ENCODE results near the gene OTUB1.
A peak's percentile ranks its signal among the peaks of the same experiment; 100 is the strongest.
"Not testable (repeated sequence)": the region's sequence is repeated elsewhere in the genome, so short reads cannot be mapped to it uniquely, and the experiment has no call there.

The OTUB1 gene, protein sequence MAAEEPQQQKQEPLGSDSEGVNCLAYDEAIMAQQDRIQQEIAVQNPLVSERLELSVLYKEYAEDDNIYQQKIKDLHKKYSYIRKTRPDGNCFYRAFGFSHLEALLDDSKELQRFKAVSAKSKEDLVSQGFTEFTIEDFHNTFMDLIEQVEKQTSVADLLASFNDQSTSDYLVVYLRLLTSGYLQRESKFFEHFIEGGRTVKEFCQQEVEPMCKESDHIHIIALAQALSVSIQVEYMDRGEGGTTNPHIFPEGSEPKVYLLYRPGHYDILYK

GRCh38 chr11:63986156-63986931 lies at the start of gene OTUB1:
Gene OTUB1, plus strand, starts transcription at chr11:63986438. Its CDS starts 19 bp downstream, at chr11:63986457.
- DNase-seq (ENCODE audit: low spot score): peak; percentile 97

DNA sequence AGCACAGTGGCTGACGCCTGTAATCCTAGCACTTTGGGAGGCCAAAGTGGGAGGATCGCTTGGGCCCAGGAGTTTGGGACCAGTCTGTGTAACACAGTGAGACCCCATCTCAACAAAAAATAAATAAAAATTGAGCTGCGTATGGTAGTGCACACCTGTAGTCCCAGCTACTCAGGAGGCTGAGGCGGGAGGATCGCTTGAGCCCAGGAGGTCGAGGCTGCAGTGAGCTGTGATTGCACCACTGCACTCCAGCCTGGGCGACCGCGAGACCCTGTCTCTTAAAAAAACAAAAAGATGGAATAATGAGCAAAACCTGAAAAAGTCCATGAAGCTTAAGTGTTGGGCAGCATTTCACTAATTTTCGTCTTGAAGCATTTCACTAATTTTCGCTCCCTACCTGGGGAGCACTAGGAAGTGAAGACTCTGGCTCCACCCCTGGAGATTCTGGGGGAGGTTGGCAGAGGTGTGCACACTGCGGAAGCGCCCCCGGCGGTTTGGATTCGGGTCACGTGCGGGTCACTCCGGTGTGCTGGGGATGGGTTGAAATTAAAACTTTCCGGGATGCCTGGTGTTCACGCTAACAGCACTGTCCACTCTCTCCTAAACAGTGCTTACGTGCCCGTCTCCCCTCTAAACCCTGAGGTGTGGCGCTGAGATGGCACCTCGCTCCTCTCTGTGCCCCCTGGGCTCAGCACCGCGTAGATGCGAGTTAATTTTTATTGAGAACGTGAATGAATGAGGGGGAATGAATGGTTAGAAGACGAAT lies 48.3 kb upstream of the OTUB1 start:
- DNase-seq (ENCODE audit: low spot score): peak; percentile 62

DNA sequence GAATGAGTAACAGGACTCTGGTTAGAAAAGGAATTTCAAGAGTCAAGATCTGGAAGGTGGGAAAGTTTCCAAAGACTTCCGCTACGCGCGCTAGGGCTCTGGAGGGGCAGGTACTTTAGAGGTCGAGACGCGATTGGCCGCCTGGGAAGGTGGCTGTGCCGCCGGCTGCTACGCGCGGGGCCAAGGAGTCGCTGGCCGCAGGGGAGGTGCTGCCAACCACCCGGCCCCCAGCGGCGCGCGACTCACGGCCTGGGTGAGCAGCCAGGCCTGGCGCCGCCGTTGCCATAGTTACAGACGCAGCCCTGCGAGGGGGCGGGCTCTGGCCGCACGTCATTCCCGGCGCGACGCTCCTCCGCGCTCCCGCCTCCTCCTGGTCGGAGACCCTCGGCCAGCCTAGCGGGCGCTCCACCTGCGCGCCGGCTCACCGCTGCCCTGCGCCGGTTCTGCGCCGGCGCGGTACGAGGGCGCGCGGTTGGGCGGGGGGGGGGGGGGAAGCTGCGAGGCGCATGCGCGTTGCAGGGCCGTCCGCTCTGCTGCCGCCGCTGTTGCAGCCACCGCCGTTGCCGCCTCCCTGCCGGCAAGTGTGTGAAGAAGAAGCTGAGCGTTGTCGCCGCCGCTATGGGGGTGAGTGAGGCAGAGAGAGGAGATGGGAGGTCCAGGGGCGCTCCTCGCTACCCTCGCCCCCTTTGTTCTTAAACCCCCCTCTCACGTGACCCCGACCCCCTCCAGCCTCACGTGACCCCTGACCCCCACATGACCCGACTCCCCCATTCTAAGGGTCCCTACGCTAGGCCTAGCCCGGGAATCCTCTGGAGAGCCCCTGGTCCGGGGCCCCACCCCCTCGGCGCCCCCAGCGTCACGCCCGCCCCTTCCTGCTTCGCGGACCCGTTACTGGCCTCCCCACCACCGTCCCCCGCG lies 47.5 kb upstream of the OTUB1 start, which contains the start of gene NAA40:
Gene NAA40, plus strand, starts transcription at position 524 of the 918 bp plus-strand sequence. Its CDS starts 95 bp downstream, at position 619.
- peak; percentile 98 for DNase-seq (ENCODE audit: low spot score)

DNA sequence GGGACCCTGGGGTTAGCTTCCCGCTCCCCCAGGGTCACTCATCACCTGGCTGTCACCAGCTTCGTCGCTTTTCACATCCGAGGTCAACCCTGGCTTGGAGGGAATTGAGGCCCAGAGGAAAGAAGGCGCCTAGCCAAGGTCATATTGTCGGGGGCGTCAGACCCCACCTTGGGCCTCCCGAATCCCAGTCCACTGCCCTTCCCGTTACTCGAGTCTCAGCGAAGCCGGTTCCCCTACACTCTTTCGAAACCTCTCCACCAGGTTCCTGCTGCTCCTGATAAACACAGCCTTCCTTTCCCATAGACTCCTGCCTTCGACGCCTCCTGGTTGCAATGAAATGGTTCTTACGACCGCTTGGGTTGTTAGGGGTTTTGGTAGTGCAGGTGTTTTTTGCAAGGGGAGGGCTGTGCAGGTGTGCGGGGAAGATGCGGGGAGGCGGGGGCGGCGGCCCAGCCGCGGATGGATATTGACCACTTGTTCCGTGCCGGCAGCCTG lies 46.8 kb upstream of the OTUB1 start:
- no peak for DNase-seq (ENCODE audit: low spot score)

DNA sequence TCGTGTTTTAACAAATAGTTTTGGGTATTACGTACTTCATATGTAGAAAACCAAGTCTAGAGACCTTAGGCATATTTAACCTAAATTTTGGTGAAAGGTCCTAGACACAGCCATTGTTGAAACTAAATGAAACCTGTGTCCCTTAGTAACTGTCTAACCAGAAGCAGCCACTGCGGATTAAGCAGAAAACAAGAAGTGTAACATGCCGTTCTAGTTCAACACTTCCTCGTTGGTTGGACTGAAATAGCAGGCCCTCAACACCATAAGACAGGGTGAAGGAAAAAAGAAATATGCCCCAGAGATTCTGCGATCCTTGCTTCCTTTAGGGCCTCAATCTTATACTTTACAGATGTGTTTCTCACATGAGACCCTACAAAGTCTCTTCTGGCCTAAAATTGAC lies 45.5 kb upstream of the OTUB1 start:
- DNase-seq (ENCODE audit: low spot score): no peak

- DNase-seq (ENCODE audit: low spot score): no peak
Measured at GRCh38 chr11:63941901-63942300, 44.3 kb upstream of the OTUB1 start.

DNA sequence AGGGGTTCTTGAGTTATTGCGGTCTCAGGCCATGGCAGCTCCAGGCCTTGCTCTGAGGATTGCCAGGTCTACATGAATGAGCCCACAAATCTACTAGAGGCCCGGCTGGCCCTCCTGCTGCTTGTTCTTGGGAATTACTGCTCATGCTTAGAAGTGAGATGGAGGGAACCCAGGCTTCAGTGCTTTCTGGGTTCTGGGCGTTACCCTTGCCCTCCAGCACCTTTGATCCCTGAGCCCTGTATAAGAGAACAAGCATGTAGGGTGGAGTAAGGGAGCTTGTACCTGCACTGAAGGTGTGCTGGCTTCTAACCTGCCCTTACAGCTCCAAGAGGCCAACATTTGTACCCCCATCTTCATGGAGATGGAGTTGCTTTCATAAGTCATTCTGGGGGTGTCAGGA lies 43.4 kb upstream of the OTUB1 start:
- no peak for DNase-seq (ENCODE audit: low spot score)

DNA sequence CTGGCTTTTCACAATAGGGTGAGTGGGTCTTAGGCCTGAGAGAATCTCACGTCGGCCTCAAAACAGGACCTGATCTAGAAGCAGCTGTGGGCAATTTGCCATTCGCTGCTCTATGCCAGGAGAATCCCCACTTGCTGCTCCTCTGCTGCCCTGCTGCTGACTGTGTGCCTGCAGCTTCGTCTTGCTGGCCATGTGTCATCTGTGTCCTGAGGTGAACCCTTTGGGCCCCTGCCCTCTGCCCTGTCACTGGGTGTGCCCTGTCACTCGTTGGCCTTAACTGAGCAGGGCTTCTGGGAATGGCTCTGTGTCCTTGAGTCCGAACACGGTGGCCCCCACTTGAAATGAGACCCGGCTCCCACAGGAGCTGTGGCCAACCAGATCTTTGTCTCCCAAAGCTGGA lies 41.3 kb upstream of the OTUB1 start:
- DNase-seq (ENCODE audit: low spot score): no peak

DNA sequence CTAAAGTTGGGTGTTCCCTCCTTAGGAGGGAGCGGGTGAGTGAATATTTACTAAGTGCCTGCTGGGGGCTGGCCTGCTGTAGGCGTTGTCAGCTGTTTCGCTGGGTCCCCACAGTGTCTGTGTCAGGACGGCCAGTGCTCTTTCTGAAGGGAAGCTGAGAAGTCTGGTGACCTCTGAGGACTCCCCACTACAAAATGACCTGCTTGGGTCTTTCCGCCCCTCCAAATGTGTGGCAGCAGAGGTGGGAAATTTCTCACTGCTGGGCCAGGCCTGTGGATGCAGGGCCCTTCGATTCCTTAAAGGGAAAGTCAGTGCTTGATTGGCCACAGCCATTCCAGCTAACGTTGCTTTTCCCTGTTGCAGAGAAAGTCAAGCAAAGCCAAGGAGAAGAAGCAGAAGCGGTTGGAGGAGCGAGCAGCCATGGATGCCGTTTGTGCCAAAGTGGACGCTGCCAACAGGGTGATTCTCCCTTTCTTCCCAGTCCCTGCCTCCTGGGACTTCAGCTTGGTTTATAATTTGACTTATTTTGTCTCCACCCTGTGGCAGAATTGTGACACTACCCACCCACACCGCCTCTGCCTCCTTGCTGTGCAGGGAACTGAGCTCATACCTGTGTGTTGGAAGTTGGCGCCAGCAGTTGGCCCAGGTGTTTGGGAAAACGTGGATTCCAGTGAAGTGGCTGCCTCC lies 40.6 kb upstream of the OTUB1 start:
- DNase-seq (ENCODE audit: low spot score): peak; percentile 68

- DNase-seq (ENCODE audit: low spot score): no peak
Measured at GRCh38 chr11:63951779-63952536, 34.3 kb upstream of the OTUB1 start.

GRCh38 chr11:63952570-63952969 lies 33.7 kb upstream of the OTUB1 start:
- DNase-seq (ENCODE audit: low spot score): no peak

GRCh38 chr11:63958008-63958407 lies 28.2 kb upstream of the OTUB1 start:
- DNase-seq (ENCODE audit: low spot score): no peak

GRCh38 chr11:63961608-63962412 lies 24.4 kb upstream of the OTUB1 start:
- no peak for DNase-seq (ENCODE audit: low spot score)

DNA sequence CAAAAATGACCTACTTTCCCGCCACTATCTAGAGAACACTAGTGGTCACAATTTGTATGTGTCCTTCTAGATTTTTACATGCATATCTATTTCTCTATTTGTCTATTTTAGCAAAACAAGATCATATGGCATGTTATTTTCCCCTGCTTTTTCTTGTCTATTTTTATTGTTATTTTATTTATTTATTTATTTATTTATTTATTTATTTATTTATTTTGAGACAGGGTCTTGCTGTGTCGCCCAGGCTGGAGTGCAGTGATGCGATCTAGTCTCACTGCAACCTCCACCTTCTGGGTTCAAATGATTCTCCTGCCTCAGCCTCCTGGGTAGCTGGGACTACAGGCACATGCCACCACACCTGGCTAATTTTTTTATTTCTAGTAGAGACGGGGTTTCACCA lies 22.3 kb upstream of the OTUB1 start:
- not testable (repeated sequence) for DNase-seq (ENCODE audit: low spot score)

- DNase-seq (ENCODE audit: low spot score): no peak
Measured at GRCh38 chr11:63966444-63966843, 19.8 kb upstream of the OTUB1 start.

DNA sequence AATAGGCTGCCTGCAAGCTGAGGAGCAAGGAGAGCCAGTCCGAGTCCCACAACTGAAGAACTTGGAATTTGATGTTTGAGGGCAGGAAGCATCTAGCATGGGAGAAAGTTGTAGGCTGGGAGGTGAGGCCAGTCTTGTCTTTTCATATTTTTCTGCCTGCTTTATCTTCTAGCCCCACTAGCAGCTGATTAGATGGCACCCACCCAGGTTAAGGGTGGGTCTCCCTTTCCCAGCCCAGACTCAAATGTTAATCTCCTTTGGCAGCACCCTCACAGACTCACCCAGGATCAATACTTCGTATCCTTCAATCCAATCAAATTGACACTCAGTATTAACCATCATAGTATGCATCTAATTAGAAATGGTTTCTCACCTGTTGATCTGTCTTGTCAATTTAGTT lies 16.8 kb upstream of the OTUB1 start:
- DNase-seq (ENCODE audit: low spot score): no peak

- DNase-seq (ENCODE audit: low spot score): no peak
Measured at GRCh38 chr11:63970902-63971301, 15.3 kb upstream of the OTUB1 start.

DNA sequence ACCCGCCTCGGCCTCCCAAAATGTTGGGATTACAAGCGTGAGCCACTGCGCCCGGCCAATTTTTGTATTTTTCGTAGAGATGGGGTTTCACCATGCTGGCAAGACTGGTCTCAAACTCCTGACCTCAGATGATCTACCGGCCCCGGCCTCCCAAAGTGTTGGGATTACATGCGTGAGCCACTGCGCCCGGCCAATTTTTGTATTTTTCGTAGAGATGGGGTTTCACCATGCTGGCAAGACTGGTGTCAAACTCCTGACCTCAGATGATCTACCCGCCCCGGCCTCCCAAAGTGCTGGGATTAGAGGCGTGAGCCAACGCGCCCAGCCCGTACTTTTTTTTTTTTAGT lies 12.4 kb upstream of the OTUB1 start:
- DNase-seq (ENCODE audit: low spot score): not testable (repeated sequence)

Data from ecto neural progenitor cell (in vitro differentiated cells).